Measurements from ENCODE around the gene RNF20. TPM values are rescaled to one million over a fixed set of nuclear protein-coding genes. Genes with fewer than 3 reads are reported as not detected.

The RNF20 gene
- total and polyA plus RNA-seq, 9 donors = 12.8 to 45.8 (median 33.6) TPM

GRCh38 chr9:101590901-101591300 lies 57.2 kb downstream of the RNF20 start:
- no peaks in the 10 kb centered on the region for H3K27me3 ChIP-seq
- H3K27ac ChIP-seq = no peak overlapping the region
- WGBS, 3 donors = 90 to 94% (median 93%) methylated on average over 3 of the region's 3 CpGs
- H3K36me3 ChIP-seq = no peaks in the 10 kb centered on the region
- intact Hi-C loops (cut with DNase I) = no loop called here
- H3K4me3 ChIP-seq = no peak overlapping the region
- no peaks in the 10 kb centered on the region for H3K4me1 ChIP-seq (ENCODE audit: insufficient read depth)
- DNase-seq = no peak
- TF ChIP-seq CTCF (IDR thresholded peaks at IDR 0.05) = no peak
- TF ChIP-seq EP300 (IDR thresholded peaks at IDR 0.05) = no peak
- no peak for TF ChIP-seq POLR2A (IDR thresholded peaks at IDR 0.05)
- no peaks in the 10 kb centered on the region for H3K9me3 ChIP-seq

DNA sequence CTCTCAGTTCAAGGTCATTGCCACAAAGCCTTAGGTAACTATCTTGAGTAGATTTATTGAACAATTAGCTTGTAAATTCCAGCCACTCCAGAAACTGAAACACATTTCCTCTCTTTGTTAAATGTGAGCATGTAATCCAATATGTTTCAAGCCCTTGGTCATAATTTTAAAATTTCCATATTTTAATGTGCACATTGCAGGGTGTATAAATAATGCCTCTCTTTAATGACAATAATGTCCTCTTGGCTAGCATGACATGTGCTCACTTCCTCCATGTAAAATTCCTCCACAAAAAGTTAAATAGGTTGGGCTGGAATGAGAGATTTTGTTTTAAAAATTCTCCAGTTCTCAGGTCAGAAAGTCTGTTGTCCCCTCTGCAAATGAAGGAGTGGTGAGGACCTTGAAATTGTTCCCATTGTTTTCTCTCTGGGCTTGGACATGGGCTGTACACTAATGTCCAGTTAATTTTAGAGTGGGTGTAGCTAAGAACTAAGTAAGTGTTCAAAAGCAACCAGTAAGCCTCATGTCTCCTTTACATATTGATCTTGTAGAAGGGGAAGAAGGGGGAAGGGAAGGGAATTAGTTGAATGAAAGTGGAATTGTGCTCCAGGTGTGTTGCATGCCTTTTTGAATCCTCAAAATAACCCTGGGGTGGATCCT lies 58.3 kb downstream of the RNF20 start:
- DNase-seq = no peak
- H3K27ac ChIP-seq = no peak overlapping the region
- no peak overlapping the region for H3K4me3 ChIP-seq
- no peaks in the 10 kb centered on the region for H3K9me3 ChIP-seq
- no peaks in the 10 kb centered on the region for H3K36me3 ChIP-seq
- intact Hi-C loops (cut with DNase I) = no loop called here
- H3K27me3 ChIP-seq = no peaks in the 10 kb centered on the region
- H3K4me1 ChIP-seq (ENCODE audit: insufficient read depth) = no peaks in the 10 kb centered on the region
- TF ChIP-seq CTCF (IDR thresholded peaks at IDR 0.05) = no peak
- TF ChIP-seq EP300 (IDR thresholded peaks at IDR 0.05) = no peak
- TF ChIP-seq POLR2A (IDR thresholded peaks at IDR 0.05) = no peak

GRCh38 chr9:101592788-101593187 lies 59.1 kb downstream of the RNF20 start:
- no peaks in the 10 kb centered on the region for H3K27me3 ChIP-seq
- intact Hi-C loops (cut with DNase I) = no loop called here
- H3K27ac ChIP-seq = no peak overlapping the region
- H3K4me3 ChIP-seq = no peak overlapping the region
- H3K4me1 ChIP-seq (ENCODE audit: insufficient read depth) = no peaks in the 10 kb centered on the region
- TF ChIP-seq EP300 (IDR thresholded peaks at IDR 0.05) (no peak), POLR2A (IDR thresholded peaks at IDR 0.05) (no peak), CTCF (IDR thresholded peaks at IDR 0.05) (no peak)
- no peaks in the 10 kb centered on the region for H3K9me3 ChIP-seq
- DNase-seq = no peak
- no peaks in the 10 kb centered on the region for H3K36me3 ChIP-seq

DNA sequence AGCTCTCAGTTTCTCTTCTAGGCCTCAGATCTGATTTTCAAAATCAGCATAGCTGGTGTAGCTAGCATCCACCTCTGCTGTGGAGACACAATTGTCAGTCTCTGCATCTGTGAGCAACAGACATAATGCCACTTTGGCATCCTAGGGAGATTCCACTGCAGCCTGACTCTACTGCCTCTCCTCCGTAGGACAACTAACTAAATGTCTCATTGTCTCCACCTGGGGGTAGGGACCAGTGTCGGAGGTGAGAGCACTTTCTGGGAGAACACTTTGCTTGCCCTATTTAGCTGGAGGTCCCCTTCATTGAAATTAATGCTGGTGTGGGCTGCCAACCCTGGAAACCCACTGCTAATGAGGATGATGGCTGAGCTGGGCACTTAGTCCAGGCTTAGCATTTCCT lies 59.7 kb downstream of the RNF20 start:
- Histone ChIP-seq H3K27me3 (no peaks in the 10 kb centered on the region), H3K36me3 (no peaks in the 10 kb centered on the region), H3K4me3 (no peak overlapping the region), H3K9me3 (no peaks in the 10 kb centered on the region), H3K27ac (no peak overlapping the region), H3K4me1 (ENCODE audit: insufficient read depth) (no peaks in the 10 kb centered on the region)
- intact Hi-C loops (cut with DNase I) = no loop called here
- WGBS, 3 donors = 80 to 88% (median 87%) methylated on average over 2 of the region's 2 CpGs
- DNase-seq = no peak
- TF ChIP-seq CTCF (IDR thresholded peaks at IDR 0.05) (no peak), POLR2A (IDR thresholded peaks at IDR 0.05) (no peak), EP300 (IDR thresholded peaks at IDR 0.05) (no peak)

Data from ovary (tissue), 9 donors.